CMK (cell line): Measurements from ENCODE around the gene BPIFB2.

ENCODE experiments used
- DNase-seq: peaks from one replicate; pipeline ENCODE4 v3.0.0-alpha.2; 2010; ENCODE audit warnings: low read depth

Gene BPIFB2

DNA sequence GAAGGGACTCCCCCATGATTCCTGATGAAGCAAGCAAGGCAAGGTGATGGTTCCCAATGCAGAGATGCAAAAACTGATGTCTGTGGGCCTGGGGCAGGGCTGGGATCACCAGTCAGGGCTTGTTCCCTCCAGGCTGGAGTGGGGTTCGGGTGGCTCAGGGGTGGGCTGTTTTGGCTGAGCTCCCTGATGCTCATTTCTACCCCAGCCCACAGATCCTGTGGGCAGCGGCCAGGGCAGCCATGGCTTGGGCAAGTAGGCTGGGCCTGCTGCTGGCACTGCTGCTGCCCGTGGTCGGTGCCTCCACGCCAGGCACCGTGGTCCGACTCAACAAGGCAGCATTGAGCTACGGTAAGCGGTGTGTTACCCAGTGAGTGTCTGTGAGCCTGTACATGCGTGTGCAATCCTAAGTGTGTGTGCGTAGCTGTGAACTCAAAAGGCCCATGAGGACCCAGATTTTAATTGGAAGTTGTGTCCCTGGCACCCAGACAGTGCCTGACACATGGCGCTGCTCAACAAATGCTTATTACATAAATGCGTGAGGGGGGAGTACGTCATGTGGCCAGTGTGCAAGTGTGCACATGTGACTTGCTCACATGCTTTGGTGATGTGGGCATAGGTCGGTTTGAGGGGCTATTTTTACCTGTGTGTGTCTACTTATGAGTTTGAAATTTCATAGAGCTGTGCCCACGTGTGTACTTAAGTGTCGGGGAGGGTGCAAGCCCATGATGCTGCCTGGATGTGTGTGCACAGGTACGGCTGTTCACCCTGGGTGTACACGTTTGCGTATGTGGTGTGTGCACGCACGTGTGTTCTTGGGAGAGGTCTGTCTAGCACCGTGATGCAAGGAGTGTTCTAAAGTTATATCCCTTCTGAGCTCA, 1.1 kb downstream of the BPIFB2 start:
- no peak for DNase-seq

- no peak for DNase-seq
Observed at GRCh38 chr20:33009214-33010132, 2.0 kb downstream of the BPIFB2 start.

DNA sequence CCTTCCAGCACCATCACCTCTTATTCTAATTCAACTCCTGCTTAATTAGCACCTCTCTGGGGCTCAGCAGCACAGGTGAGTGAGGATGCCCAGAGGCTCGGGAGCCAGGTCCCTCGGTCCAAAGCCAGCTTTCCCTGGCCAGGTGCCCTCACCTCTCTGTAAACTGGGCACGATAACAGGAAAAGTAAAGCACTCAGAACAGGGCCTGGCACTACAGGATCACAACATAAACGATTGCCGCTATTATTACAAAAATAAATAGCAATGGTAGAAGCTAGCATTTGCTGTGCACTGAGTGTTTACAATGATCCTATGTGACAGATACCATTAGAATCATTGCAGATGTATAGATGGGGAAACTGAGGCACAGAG, 2.6 kb downstream of the BPIFB2 start:
- DNase-seq, result no peak

DNA sequence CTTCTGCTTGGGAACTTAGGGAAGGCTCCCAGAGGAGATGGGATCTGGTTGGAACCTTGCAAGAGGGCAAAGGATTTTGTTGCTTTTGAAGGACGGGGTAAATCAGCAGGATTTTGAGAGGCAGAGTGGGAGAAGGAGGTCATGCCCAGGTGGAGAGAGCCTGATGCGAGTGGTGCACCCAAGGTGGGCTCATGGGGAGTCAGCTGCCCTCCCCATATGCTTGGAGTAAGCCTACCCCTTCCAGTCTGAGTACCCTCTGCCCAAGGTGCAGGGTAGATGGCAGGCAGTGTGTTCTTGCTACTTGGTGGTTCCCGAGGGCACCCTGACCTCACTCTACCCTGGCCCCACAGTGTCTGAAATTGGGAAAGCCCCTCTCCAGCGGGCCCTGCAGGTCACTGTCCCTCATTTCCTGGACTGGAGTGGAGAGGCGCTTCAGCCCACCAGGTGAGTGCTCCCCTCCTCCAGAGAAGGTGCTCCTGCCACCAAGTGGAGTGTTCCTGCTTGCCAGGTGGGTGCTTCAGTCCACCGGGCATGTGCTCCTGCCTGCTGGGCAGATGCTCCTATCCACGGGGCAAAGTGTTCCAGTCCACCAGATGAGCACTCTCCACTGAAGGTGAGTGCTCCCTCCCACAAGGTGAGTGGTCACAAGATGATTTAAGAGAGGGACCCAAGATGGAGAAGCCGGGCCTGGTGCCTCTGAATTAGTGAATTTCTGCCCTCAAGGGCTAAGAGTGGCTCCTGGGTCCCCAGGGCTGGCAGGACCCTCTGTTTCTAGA, 3.4 kb downstream of the BPIFB2 start:
- no peak for DNase-seq

DNA sequence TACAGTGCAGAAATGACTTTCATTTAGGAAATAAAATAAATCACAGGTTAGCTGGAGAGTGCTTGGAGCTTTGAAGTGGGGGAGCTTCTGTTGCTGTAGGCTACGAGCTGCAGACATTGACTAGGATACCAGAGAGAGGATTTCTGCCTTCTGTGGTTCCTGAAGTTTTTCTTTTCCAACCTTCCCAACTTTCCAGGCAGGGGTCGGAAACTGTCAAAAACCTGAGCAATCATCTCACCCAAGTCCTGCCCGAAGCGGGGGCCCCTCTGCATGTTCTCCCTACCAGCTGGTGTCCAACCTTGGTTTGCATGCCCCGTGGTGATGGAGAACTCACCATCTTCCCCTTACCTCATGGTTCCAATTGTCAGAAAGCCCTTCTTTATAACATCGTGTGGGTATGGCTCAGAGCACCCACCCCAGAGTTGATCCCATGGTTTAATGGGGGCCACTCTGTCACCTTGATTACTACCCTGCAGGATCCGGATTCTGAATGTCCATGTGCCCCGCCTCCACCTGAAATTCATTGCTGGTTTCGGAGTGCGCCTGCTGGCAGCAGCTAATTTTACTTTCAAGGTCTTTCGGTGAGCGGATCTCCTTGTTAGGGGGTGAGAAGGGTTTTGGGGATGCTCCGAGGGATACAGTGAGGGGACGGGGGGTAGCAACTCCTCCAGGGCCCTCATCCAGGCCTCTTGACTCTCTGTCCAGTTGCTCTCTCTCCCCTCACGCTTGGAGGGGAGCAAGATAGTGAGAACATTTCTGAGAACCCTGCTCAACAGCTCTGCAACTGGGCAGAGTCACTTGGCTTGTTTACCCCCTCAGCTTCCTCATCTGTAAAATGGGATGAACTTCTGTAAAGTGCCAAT, 5.1 kb downstream of the BPIFB2 start:
- DNase-seq, result no peak

- DNase-seq, result no peak
Observed at GRCh38 chr20:33013701-33014326, 6.3 kb downstream of the BPIFB2 start.

DNA sequence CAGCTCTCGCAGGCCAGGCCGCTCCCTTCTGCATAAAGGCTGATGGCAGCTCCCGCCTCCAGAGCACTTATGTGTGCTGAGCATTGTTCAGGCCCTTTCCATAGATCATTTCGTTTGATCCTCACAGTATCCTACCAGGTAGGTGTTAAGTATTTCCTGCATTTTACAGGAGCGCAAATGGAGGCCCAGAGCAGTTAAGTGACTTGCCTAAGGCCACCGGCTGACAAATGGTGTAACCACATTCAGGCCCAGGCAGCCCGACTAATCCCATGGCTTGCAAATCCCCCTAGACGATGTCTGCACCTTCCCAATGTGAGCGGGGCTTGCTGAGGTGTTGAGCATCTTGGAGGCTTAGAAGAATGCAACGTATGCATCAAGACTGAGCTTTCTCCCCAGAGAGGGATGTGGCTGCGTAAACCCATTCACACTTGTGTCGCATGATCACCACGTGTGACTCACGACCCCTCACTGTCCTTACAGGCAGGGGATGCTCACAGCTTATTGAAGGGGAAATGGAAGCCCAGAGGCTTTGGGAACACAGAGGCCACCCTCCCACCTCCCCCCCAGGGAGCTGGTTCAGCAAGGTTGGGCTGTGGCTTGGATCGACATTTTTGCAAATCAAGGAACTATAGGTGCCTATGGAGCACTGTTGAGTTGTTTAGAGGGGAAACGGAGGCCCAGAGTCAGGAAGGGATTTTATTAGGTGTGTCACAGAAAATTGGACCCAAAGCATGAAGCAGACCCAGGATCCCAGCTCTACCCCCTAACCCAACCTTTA, 7.0 kb downstream of the BPIFB2 start:
- DNase-seq, result no peak

- no peak for DNase-seq
Observed at GRCh38 chr20:33015114-33015484, 7.6 kb downstream of the BPIFB2 start.

- no peak for DNase-seq
Observed at GRCh38 chr20:33015700-33016580, 8.4 kb downstream of the BPIFB2 start.

GRCh38 chr20:33016581-33017109, 9.1 kb downstream of the BPIFB2 start:
- DNase-seq, result no peak

DNA sequence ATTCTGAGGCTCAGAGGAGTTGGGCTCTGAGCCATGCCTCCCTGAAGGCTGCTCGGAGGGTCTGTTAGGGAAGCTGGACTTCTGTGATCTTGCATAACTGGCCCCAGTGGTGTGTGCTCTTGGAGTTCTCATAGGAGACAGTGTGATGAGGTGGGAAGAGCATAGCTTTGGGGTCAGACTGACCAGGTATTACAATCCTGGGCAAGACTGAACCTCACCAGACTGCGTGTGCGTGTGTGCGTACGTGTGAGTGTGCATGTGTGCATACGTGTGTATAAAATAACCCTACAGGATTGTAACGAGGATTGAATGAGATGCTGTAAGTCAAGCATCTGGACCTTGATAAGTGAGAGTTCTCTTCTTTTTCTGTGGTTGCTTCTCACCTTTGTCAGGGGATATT, 10.0 kb downstream of the BPIFB2 start:
- no peak for DNase-seq

GRCh38 chr20:33018169-33018931, 10.8 kb downstream of the BPIFB2 start:
- DNase-seq, result no peak

- no peak for DNase-seq
Observed at GRCh38 chr20:33019465-33020277, 12.2 kb downstream of the BPIFB2 start.

GRCh38 chr20:33020278-33021161, 13.0 kb downstream of the BPIFB2 start:
- DNase-seq, result no peak

- no peak for DNase-seq
Observed at GRCh38 chr20:33021879-33022278, 14.4 kb downstream of the BPIFB2 start.

GRCh38 chr20:33022289-33022688, 14.8 kb downstream of the BPIFB2 start:
- no peak for DNase-seq
